Stimulated activated CD8-positive, alpha-beta memory T cell treated with anti-CD3 and anti-CD28 coated beads, Interleukin-4, amount 100 ng/mL, for 4 hours (primary cell): ENCODE measurements around the gene MARCHF2.
"Not testable (repeated sequence)": the region's sequence is repeated elsewhere in the genome, so short reads cannot be mapped to it uniquely, and the experiment has no call there.

Experiments
- DNase-seq, 2 donors: peaks; one replicate each; pipeline ENCODE4 v3.0.0-alpha.2; 2020; ENCODE audit warnings: low read depth in 2 of 2, low spot score in 1 of 2

MARCHF2 gene, protein sequence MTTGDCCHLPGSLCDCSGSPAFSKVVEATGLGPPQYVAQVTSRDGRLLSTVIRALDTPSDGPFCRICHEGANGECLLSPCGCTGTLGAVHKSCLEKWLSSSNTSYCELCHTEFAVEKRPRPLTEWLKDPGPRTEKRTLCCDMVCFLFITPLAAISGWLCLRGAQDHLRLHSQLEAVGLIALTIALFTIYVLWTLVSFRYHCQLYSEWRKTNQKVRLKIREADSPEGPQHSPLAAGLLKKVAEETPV

DNA sequence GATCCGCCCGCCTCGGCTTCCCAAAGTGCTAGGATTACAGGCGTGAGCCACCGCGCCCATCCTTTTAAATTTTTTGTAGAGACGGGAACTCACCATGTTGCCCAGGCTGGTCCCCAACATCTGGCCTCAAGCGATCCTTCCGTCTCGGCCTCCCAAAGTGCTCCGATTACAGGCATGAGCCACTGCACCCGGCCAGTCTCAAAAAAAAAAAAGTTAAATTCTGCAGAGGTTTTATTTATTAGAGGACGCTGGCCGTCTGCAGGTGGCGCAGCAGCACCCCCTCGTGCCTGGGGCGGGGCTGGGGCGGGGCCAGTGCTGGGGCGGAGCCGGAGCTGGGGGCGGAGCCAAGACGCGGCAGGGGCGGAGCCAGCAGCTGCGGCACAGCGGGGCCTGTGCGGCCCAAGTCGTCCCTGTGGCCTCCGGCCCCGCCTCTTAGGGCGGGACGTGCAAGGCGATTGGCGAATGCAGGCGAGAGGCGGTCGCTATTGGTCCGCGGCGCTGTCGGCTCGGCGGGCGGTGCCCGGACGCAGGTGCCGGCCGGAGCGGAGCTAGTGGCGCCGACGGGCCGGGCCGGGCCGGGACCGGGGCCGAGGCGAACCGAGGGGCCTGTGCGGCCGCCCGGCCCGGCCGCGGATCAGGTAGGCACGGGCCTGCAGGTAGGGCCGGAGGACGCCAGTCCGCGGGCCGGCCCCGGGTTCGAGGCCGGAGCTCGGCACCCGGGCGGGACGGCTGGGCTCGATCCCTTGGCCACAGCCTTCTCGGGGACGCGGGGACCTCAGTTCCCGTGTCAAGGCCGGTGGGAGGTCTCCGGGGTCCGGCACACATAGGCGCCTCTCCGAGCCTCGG, at the start of gene MARCHF2:
Gene MARCHF2, plus strand, starts transcription at position 523 of the 846 bp plus-strand sequence. CDS start 8,536 bp downstream, outside the sequence.
- peak; percentile 89 to 91 for DNase-seq

DNA sequence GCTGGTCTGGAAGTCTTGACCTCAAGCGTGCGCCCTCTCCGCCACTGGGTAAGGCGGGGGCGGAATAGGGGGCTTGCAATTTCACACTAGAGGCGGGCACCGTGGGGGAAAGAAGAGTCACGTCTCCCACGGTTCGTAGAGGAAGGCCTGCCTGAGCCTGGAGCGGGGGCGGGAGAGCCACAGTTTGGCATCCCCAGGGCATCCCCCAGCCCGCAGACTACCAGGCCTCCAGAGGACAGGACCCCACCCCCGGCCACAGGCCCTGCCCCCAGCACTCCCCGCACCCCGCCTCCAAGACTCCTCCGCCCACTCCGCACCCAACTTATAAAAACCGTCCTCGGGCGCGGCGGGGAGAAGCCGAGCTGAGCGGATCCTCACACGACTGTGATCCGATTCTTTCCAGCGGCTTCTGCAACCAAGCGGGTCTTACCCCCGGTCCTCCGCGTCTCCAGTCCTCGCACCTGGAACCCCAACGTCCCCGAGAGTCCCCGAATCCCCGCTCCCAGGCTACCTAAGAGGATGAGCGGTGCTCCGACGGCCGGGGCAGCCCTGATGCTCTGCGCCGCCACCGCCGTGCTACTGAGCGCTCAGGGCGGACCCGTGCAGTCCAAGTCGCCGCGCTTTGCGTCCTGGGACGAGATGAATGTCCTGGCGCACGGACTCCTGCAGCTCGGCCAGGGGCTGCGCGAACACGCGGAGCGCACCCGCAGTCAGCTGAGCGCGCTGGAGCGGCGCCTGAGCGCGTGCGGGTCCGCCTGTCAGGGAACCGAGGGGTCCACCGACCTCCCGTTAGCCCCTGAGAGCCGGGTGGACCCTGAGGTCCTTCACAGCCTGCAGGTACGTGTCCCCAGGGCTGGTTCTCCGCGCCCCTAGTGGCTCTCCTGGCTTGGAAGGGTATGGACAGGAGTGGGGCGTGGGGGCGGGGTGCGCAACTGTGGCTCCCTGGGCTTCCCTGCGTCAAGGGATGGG, 49.0 kb upstream of the MARCHF2 start, which contains the start of gene ANGPTL4:
Gene ANGPTL4, plus strand, starts transcription at position 353 of the 969 bp plus-strand sequence. Its CDS starts 167 bp downstream, at position 520.
- DNase-seq = peak; percentile 16 to 60

DNA sequence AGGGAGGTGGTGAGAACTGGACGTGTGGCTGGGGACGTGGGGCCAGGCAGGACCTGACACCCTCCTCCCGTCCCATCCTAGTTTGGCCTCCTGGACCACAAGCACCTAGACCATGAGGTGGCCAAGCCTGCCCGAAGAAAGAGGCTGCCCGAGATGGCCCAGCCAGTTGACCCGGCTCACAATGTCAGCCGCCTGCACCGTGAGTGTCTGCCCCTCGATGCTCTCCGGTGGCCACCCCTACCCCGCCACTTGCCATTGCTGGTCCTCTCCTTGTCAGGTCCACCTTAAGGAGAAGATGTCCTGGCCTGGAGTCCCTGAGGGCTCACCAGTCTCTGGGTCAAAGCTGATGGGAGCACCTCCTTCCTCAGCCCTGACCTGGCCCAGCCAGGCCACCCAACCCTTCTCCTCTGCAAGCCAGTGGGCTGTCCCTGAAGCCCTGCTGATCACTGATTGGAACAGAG, 47.0 kb upstream of the MARCHF2 start:
- no peak for DNase-seq

DNA sequence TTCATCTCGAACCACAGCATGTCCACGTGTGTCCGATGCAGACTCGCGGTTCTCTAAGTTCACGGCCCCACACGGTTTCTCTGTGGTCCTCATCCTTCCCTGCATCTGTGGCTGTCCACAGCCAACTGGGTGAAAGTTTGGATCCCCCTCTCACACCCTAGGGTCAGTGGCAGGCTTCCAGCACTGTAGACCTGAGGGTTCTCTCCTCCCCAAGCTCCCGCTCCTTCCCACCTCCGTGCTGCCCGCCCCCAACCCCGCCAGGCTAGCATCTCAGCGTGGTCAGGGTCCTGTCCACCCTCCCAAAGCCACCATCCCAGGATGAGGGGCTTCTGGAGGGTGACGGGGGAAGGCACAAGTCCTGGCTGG, 46.2 kb upstream of the MARCHF2 start:
- DNase-seq = no peak

DNA sequence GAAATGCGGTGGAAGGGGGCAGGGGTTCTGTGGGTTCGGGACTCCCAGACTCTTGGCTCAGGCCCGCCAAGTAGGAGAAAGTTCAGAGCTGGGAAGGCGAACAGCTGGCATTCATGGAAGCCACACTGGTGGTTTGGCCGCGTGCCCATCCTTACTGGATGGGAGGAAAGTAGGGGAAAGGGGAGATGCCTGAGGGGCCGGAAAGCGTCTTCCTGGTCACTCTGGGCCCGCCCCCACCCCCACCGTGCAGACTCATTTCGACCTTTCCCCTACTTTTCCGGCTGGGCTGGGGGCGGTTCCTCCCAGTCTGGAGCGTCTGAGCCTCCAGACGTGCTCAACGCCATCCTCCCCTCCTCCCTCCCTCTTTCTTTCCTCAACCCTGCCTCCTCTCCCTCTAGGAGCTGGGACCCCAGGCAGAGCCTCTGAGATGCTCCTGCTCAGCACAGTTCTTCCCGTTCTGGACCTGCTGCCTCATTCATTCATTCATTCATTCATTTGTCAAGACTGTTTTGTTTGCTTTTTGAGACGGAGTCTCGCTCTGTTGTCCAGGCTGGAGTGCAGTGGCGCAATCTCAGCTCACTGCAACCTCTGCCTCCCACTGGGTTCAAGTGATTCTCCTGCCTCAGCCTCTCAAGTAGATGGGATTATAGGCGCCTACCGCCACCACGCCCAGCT, 45.6 kb upstream of the MARCHF2 start:
- DNase-seq = no peak

DNA sequence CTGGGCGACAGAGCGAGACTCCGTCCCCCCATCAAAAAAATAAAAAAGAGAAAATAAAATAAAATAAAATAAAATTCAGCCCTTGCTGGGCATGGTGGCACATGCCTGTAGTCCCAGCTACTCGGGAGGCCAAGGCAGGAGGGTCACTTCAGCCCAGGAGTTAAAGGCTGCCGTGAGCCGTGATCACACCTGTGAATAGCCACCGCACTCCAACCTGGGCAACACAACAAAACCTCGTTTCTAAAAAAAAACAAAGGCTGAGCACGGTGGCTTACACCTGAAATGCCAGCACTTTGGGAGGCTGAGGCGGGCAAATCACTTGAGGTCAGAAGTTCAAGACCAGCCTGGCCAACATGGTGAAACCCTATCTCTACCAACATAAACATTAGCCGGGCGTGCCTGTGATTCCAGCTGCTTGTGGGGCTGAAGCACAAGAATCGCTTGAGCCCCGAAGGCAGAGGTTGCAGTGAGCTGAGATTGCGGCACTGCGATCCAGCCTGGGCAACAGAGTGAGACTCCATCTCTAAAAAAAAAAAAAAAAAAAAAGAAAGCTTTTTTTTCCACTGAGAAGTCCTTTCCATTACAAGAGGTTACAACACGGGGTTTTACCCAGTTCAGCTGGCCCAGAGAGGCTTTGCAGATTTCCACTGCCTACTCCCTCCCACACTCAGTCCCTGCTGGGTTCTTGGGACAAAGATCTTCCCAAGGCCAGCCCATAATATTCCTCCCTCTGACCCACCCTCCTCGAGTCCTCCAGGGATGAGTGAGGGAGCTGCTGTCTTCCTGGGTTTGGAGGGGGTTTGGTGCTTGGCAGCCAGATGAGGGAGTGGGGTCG, 42.7 kb upstream of the MARCHF2 start:
- DNase-seq = no peak

DNA sequence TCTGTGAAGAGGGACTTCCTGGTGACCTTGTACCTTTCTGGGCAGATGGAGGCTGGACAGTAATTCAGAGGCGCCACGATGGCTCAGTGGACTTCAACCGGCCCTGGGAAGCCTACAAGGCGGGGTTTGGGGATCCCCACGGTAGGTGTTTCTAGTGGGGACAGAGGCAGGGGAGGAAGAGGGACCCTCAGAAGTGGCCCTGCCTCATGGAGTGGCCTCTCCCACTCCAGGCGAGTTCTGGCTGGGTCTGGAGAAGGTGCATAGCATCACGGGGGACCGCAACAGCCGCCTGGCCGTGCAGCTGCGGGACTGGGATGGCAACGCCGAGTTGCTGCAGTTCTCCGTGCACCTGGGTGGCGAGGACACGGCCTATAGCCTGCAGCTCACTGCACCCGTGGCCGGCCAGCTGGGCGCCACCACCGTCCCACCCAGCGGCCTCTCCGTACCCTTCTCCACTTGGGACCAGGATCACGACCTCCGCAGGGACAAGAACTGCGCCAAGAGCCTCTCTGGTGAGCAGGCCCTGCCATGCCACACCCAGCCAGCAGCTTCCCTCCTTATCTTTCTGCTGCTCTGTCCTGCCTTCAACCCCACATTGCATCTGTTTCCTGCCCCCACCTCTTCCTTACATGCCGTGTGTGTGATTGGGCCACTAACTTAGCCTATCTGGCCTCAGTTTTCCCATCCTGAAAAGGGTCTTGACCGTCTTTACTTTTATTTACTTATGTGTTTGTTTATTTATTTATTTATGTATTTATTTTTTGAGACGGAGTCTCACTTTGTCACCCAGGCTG, 41.9 kb upstream of the MARCHF2 start:
- DNase-seq = no peak

DNA sequence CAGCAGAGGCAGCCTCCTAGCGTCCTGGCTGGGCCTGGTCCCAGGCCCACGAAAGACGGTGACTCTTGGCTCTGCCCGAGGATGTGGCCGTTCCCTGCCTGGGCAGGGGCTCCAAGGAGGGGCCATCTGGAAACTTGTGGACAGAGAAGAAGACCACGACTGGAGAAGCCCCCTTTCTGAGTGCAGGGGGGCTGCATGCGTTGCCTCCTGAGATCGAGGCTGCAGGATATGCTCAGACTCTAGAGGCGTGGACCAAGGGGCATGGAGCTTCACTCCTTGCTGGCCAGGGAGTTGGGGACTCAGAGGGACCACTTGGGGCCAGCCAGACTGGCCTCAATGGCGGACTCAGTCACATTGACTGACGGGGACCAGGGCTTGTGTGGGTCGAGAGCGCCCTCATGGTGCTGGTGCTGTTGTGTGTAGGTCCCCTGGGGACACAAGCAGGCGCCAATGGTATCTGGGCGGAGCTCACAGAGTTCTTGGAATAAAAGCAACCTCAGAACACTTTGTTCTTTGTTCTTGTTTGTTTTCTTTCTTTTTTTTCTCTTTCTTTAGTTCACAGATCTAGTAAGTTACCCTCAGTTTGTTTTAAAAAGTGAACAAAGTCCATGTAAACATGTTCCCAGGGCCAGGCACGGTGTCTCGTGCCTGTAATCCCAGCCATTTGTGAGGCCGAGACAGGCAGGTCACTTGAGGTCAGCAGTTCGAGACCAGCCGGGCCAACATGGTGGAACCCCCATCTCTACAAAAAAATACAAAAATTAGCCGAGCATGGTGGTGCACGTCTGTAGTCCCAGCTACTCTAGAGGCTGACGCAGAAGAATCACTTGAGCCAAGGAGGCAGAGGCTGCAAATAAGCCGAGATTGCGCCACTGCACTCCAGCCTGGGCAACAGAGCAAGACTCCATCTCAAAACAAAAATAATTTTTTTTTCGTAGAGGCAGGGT, 39.0 kb upstream of the MARCHF2 start:
- DNase-seq = no peak

DNA sequence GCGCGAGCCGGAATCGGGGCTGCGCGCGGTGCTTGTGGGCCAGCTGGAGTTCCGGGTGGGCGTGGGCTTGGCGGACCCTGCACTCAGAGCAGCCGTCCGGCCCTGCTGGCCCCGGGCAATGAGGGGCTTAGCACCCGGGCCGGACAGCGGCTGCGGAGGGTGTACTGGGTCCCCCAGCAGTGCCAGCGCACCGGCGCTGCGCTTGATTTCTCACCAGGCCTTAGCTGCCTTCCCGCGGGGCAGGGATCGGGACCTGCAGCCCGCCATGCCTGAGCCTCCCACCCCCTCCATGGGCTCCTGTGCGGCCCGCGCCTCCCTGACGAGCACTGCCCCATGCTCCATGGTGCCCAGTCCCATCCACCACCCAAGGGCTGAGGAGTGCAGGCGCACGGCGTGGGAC, 37.3 kb upstream of the MARCHF2 start:
- DNase-seq = not testable (repeated sequence)

DNA sequence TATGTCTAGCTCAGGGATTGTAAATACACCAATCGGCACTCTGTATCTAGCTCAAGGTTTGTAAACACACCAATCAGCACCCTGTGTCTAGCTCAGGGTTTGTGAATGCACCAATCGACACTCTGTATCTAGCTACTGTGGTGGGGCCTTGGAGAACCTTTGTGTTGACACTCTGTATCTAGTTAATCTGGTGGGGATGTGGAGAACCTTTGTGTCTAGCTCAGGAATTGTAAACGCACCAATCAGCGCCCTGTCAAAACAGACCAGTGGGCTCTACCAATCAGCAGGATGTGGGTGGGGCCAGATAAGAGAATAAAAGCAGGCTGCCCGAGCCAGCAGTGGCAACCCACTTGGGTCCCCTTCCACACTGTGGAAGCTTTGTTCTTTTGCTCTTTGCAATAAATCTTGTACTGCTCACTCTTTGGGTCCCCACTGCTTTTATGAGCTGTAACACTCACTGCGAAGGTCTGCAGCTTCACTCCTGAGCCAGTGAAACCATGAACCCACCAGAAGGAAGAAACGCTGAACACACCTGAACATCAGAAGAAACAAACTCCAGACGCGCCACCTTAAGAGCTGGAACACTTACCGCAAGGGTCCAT, 36.6 kb upstream of the MARCHF2 start:
- DNase-seq = not testable (repeated sequence)

DNA sequence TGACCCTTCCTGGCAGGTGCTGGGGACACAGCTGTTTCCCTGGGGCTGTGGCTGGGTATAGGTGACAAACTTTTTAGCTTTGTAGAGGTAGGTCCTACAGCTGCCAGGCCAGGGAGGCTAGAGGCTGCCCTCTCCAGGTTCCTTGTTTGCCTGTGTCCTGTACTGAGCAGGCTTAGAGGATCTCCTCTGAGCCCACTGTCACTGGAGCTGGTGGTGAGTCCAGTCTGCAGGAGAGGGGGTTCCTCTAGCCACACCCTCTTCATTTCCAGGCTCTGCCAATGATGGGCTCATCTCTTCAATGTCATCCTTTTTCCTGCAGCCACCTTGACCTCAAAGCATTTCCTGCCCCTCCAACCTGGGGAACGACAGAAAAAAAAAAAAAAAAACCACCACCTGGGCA, 35.5 kb upstream of the MARCHF2 start:
- DNase-seq = no peak

DNA sequence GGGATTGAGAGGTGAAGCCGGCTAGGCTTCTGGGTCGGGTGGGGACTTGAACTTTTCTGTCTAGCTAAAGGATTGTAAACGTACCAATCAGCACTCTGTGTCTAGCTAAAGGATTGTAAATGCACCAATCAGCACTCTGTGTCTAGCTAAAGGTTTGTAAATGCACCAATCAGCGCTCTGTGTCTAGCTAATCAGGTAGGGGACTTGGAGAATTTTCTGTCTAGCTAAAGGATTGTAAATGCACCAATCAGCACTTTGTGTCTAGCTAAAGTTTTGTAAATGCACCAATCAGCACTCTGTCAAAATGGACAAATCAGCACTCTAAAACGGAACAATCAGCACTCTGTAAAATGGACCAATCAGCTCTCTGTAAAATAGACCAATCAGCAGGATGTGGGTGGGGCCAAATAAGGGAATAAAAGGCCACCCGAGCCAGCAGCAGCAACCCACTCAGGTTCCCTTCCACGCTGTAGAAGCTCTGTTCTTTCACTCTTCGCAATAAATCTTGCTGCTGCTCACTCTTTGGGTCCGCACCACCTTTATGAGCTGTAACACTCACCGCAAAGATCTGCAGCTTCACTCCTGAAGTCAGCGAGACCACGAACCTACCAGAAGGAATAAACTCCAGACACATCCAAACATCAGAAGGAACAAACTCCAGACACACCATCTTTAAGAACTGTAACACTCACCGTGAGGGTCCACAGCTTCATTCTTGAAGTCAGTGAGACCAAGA, 33.8 kb upstream of the MARCHF2 start:
- DNase-seq = not testable (repeated sequence)

DNA sequence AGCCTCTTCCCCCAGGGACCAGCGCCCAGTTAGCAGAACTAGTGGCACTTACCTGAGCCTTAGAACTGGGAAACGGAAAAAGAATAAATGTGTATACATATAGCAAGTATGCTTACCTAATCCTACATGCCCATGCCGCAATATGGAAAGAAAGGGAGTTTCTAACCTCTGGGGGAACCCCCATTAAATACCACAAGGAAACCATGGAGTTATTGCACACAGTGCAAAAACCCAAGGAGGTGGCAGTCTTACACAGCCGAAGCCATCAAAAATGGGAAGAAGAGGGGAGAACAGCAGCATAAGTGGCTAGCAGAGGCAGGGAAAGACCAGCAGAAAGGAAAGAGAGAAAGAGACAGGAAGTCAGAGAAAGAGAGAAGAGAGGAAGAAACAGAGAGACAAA, 28.5 kb upstream of the MARCHF2 start:
- not testable (repeated sequence) for DNase-seq

DNA sequence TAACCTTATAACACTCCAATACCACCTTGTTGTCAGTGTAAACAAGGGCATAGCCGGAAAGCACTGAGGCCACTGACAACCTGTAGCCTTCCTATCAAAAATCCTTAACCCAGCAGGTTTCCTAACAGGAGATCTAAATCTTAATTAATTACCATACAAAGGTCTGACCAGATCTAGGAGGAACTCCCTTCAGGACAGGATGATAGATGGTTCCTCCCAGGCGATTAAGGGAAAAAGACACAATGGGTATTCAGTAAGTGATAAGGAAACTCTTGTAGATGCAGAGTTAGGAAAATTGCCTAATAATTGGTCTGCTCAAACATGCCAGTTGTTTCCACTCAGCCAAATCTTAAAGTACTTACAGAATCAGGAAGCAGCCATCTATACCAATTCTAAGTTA, 28.0 kb upstream of the MARCHF2 start:
- DNase-seq = not testable (repeated sequence)

DNA sequence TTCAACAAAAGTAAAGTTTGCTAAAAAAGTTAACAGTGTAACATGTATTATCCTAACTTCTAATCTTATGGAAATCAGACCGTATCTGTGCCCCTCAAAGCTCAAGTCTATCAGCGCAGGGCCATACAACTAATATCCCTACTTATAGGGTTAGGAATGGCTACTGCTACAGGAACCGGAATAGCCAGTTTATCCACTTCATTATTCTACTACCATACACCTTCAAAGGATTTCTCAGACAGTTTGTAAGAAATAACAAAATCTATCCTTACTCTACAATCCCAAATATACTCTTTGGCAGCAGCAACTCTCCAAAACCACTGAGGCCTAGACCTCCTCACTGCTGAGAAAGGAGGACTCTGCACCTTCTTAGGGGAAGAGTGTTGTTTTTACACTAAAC, 27.5 kb upstream of the MARCHF2 start:
- not testable (repeated sequence) for DNase-seq

DNA sequence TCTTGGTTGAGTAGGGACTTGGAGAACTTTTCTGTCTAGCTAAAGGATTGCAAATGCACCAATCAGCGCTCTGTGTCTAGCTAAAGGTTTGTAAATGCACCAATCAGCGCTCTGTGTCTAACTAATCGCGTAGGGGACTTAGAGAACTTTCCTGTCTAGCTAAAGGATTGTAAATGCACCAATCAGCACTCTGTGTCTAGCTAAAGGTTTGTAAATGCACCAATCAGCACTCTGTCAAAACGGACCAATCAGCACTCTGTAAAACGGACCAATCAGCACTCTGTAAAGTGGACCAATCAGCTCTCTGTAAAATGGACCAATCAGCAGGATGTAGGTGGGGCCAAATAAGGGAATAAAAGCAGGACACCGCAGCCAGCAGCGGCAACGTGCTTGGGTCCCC, 26.7 kb upstream of the MARCHF2 start:
- not testable (repeated sequence) for DNase-seq

DNA sequence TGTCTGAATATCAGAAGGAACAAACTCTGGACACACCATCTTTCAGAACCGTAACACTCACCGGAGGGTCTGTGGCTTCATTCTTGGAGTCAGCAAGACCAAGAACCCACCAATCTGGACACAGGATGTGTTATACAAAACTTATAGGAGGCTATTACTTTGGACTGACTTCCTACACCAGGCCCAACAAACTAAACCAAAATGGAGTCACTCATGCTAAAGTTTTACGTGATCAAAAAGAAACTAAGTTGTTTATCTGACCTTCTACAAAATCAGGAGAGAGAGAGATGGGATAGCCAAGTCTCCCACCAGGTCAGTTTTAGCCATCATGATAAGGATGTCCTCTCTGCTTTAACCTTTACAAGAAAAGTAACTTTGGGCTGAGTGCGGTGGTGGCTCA, 26.1 kb upstream of the MARCHF2 start:
- DNase-seq = no peak
